ENCODE measurements around the gene GGT1. TPM values are rescaled to one million over a fixed set of nuclear protein-coding genes. Genes with fewer than 3 reads are reported as not detected.
"Not testable (repeated sequence)": the region's sequence is repeated elsewhere in the genome, so short reads cannot be mapped to it uniquely, and the experiment has no call there.

The GGT1 gene
- total and polyA plus RNA-seq, 9 donors: 1.6 to 6.2 (median 3.5) TPM

- WGBS, 3 donors: 78 to 83% (median 82%) methylated on average over 7 of the region's 7 CpGs
- no peak overlapping the region for H3K27ac ChIP-seq
- peak in 1 of 5 donors; percentile 39 for DNase-seq
These were observed 8.3 kb upstream of the GGT1 start for GRCh38 chr22:24594569-24595120.

GRCh38 chr22:24595228-24595627 lies 7.8 kb upstream of the GGT1 start:
- Histone ChIP-seq H3K27me3 (no peaks in the 10 kb centered on the region), H3K4me3 (no peak overlapping the region), H3K27ac (no peak overlapping the region), H3K9me3 (no peaks in the 10 kb centered on the region), H3K4me1 (ENCODE audit: insufficient read depth) (no peaks in the 10 kb centered on the region), H3K36me3 (no peaks in the 10 kb centered on the region)
- 92 to 100% (median 93%) methylated on average over 1 to 6 of the region's 6 CpGs for WGBS, 3 donors
- intact Hi-C loops (cut with DNase I): no loop called here
- DNase-seq: no peak
- TF ChIP-seq POLR2A (IDR thresholded peaks at IDR 0.05) (no peak), EP300 (IDR thresholded peaks at IDR 0.05) (no peak), CTCF (IDR thresholded peaks at IDR 0.05) (no peak)

More at GRCh38 chr22:24594569-24595120, 8.3 kb upstream of the GGT1 start:
- Histone ChIP-seq H3K36me3 (no peaks in the 10 kb centered on the region), H3K9me3 (no peaks in the 10 kb centered on the region), H3K4me3 (no peak overlapping the region), H3K27me3 (no peaks in the 10 kb centered on the region), H3K4me1 (ENCODE audit: insufficient read depth) (no peaks in the 10 kb centered on the region)
- intact Hi-C loops (cut with DNase I): no loop called here
- TF ChIP-seq POLR2A (IDR thresholded peaks at IDR 0.05) (no peak), CTCF (IDR thresholded peaks at IDR 0.05) (no peak), EP300 (IDR thresholded peaks at IDR 0.05) (no peak)

- intact Hi-C loops (cut with DNase I): no loop called here
- H3K4me3 ChIP-seq: no peak overlapping the region
- H3K27ac ChIP-seq: no peak overlapping the region
- no peak for DNase-seq
- H3K36me3 ChIP-seq: no peaks in the 10 kb centered on the region
- H3K4me1 ChIP-seq (ENCODE audit: insufficient read depth): no peaks in the 10 kb centered on the region
- no peaks in the 10 kb centered on the region for H3K27me3 ChIP-seq
- no peaks in the 10 kb centered on the region for H3K9me3 ChIP-seq
- 94 to 95% (median 94%) methylated on average over 4 of the region's 4 CpGs for WGBS, 3 donors
- TF ChIP-seq EP300 (IDR thresholded peaks at IDR 0.05): no peak
- no peak for TF ChIP-seq CTCF (IDR thresholded peaks at IDR 0.05)
- TF ChIP-seq POLR2A (IDR thresholded peaks at IDR 0.05): no peak
These were observed 7.1 kb upstream of the GGT1 start for GRCh38 chr22:24595863-24596262.

DNA sequence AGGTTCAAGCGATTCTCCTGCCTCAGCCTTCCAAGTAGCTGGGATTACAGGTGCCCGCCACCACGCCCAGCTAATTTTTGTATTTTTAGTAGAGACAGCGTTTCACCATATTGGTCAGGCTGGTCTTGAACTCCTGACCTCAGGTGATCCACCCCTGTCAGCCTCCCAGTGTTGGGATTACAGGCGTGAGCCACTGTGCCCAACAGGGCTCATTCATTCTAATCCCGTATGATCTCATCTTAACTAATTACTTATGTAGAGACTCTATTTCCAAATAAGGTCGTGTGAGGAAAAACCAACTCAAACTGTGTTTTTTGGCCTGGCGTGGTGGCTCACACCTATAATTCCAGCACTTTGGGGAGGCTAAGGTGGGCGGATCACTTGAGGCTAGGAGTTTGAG lies 5.9 kb upstream of the GGT1 start:
- H3K4me3 ChIP-seq; H3K27ac ChIP-seq; H3K36me3 ChIP-seq; intact Hi-C loops (cut with DNase I); H3K9me3 ChIP-seq; DNase-seq; H3K4me1 ChIP-seq (ENCODE audit: insufficient read depth); H3K27me3 ChIP-seq: not testable (repeated sequence)
- 85 to 93% (median 89%) methylated on average over 9 of the region's 9 CpGs for WGBS, 3 donors

DNA sequence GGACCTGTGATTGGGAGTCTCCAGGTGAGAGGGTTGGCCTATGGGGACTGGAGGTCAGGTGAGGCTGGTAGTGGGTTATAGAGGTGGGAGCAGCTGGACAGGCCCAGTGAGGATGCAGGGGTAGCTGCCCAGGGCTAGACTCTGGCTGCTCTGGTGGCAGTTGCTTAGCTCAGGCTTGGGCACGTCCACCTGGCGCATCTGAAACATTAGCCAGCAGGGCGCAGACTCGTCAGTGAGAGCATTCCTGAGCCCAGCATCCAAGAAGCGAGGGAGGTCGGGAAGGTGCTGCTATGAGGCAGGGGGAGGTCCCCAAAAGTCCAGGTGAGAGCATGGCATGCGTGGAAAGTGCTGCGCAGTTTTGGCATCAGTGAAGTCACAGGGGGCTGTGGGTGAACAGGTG lies 3.5 kb upstream of the GGT1 start:
- DNase-seq: no peak
- Histone ChIP-seq H3K4me1 (ENCODE audit: insufficient read depth) (peaks cover 3% of the 10 kb centered on the region), H3K4me3 (no peak overlapping the region), H3K36me3 (no peaks in the 10 kb centered on the region), H3K9me3 (no peaks in the 10 kb centered on the region), H3K27ac (no peak overlapping the region), H3K27me3 (no peaks in the 10 kb centered on the region)
- TF ChIP-seq POLR2A (IDR thresholded peaks at IDR 0.05): no peak
- no peak for TF ChIP-seq CTCF (IDR thresholded peaks at IDR 0.05)
- no peak for TF ChIP-seq EP300 (IDR thresholded peaks at IDR 0.05)
- intact Hi-C loops (cut with DNase I): no loop called here
- 77 to 86% (median 84%) methylated on average over 8 of the region's 8 CpGs for WGBS, 3 donors

GRCh38 chr22:24599958-24600715 lies 2.9 kb upstream of the GGT1 start:
- DNase-seq; H3K36me3 ChIP-seq; H3K27me3 ChIP-seq; H3K27ac ChIP-seq; H3K4me1 ChIP-seq (ENCODE audit: insufficient read depth); H3K4me3 ChIP-seq; H3K9me3 ChIP-seq; intact Hi-C loops (cut with DNase I): not testable (repeated sequence)
- WGBS, 3 donors: 86 to 91% (median 89%) methylated on average over 3 of the region's 3 CpGs
